ENCODE results near the gene BACE1-AS.
"Not testable (repeated sequence)": the region's sequence is repeated elsewhere in the genome, so short reads cannot be mapped to it uniquely, and the experiment has no call there.

The BACE1-AS gene

DNA sequence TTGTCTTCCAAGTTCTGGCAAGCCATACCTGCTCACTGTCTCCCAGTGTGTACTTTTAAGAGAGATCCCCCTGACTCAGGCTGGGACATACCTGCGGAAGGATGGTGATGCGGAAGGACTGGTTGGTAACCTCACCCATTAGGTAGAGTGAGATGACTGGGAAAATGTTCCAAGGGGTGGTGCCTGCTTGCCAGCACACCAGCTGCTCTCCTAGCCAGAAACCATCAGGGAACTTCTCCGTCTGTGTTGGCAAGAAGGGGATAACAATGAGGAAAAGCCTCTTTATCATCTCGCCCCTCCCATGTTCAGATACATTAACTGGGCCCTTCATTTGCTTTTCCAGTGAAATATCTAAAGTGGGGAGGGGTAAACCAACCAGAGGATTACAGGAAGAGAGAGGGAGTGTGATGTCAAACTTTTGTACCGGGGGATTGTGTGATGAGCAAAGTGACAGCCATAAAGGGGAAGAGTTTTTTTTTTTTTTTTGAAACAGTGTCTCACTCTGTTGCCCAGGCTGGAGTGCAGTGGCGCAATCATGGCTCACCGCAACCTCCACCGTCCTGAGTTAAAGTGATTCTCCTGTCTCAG, at the start of gene BACE1-AS:
BACE1-AS (plus strand) TSS at position 538 of the 588 bp plus-strand sequence.
- no peak for DNase-seq

- no peak for DNase-seq
Measured at GRCh38 chr11:117248341-117248740, 42.8 kb upstream of the BACE1-AS start.

GRCh38 chr11:117249571-117249970, 41.6 kb upstream of the BACE1-AS start:
- DNase-seq, result no peak

DNA sequence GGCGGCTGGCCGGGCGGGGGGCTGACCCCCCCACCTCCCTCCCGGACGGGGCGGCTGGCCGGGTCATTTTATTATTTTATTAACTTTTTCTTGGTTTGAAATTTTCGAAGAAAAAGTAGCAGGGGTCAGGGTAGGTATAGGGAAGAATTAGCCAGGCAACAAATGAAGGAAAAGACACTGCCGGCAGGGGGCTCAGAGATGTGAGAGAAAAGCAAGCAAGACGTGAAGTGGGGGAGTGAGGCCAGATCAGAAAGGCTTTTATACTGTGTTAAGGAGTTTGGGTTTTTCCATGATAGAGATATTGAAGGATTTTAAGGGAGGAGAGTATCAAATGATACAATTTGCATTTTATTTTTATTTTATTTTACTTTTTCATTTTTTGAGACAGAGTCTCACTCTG, 39.6 kb upstream of the BACE1-AS start:
- no peak for DNase-seq

DNA sequence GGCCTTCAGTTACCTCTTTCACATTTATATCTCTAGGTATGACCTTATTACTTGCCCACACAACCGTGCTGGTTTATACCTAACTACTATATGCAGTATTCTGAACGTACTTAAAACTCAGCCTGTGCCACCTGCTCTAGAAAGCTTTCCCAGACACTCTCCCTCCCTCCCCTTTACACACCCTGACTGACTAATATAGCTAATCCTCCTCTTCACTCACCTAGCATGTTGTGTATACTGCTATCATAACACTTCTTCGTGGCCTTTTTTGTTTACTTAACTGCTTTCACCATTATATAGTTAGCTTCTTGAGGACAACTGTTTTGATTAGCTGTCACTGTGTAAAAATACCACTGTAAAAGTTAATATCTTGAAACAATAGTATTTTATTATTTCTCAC, 35.2 kb upstream of the BACE1-AS start:
- no peak for DNase-seq

DNA sequence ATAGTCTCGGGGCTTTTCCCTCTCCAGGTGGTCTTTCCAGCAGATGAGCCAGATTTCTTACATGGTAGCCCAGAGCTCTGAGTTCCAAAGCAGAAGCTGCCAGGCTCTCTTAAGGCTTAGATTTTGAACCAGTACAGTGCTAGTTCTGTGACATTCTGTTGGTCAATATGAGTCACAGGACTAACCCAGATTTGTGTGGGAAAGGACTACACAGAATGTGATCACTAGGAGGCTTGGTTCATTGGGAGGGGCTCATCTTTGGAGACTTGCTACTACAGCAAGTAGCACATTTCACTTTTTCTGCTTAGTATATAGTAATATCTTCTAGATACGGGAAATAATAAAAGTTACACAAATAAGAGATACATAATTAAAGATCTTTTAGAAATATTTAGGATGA, 34.6 kb upstream of the BACE1-AS start:
- DNase-seq, result no peak

GRCh38 chr11:117258576-117258975, 32.6 kb upstream of the BACE1-AS start:
- no peak for DNase-seq

- no peak for DNase-seq
Measured at GRCh38 chr11:117259417-117259816, 31.7 kb upstream of the BACE1-AS start.

- DNase-seq, result not testable (repeated sequence)
Measured at GRCh38 chr11:117264624-117265323, 26.4 kb upstream of the BACE1-AS start.

GRCh38 chr11:117265745-117266144, 25.4 kb upstream of the BACE1-AS start:
- no peak for DNase-seq

DNA sequence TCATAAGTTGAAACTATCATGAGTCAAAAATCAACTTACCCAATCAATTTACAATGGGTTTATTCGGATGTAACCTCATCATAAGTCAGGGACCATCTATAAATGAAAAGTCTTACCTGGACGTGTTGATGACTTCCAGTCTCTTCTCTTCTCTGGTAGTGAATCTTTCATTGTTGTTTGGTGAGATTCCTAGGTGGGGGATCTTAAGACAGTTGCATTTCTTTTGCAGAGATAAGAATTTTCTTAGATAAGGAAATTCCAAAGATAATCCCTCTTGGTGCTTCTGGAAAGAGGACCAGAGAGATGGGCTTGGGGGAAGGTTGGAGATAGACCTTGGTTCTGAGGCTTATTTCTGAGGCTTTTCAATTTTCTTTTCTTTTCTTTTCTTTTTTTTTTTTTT, 21.3 kb upstream of the BACE1-AS start:
- no peak for DNase-seq

- no peak for DNase-seq
Measured at GRCh38 chr11:117271208-117271607, 19.9 kb upstream of the BACE1-AS start.

DNA sequence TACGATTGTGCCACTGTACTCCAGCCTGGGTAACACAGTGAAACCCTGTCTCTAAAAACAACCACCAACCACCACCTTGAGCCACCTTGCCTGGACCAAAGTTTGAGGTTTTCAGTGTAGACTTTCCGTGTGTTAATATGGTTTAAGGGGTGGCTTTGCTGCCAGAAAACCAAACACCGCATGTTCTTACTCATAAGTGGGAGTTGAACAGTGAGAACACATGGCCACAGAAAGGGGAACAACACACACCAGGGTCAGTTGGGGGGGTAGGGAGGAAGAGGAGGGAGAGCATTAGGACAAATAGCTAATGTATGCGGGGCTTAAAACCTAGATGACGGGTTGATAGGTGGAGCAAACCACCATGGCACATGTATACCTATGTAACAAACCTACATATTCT, 19.0 kb upstream of the BACE1-AS start:
- DNase-seq, result not testable (repeated sequence)

- no peak for DNase-seq
Measured at GRCh38 chr11:117273550-117274289, 17.4 kb upstream of the BACE1-AS start.

DNA sequence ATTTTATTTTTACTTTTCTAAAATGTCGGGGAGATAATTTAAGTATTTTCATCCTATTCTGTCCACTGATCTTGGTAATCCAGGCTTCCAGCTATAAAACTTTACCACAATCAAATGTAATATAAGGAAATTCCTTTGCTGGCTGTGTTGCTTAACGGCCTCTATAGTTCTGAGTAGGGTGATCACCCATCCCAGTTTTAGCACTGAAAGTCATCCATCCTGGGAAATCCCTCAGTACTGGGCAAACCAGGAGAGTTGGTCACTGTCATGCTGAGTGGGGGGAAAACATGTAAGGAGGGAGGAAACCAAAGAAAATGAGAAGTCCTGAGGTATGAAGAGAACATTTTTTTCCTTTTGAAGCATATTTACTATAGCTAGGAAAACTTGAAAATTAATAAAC, 12.8 kb upstream of the BACE1-AS start:
- no peak for DNase-seq

- DNase-seq, result no peak
Measured at GRCh38 chr11:117279711-117280376, 11.3 kb upstream of the BACE1-AS start.

DNA sequence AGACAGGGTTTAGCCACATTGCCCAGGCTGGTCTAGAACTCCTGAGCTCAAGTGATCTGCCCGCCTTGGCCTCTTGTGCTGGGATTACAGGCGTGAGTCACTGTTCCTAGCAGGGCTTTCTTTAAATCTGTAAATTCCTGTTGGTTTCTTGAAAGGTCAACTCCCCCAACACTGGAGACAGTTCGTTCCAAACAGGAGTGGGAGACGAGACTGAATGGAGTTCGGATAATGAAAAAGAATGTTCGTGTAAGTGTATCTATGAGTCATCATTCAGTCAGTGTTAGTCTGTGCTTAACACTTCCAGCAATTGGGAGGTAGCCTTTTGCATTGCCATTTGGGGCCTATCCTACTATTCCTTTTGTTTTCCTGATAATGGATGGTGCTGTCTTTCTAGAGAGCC, 10.0 kb upstream of the BACE1-AS start:
- DNase-seq, result no peak

- no peak for DNase-seq
Measured at GRCh38 chr11:117281869-117282268, 9.3 kb upstream of the BACE1-AS start.

- no peak for DNase-seq
Measured at GRCh38 chr11:117282956-117283355, 8.2 kb upstream of the BACE1-AS start.

GRCh38 chr11:117284053-117284452, 7.1 kb upstream of the BACE1-AS start:
- no peak for DNase-seq

- DNase-seq, result no peak
Measured at GRCh38 chr11:117286588-117286987, 4.6 kb upstream of the BACE1-AS start.

- no peak for DNase-seq
Measured at GRCh38 chr11:117287668-117288067, 3.5 kb upstream of the BACE1-AS start.

GRCh38 chr11:117289795-117290194, 1.4 kb upstream of the BACE1-AS start:
- DNase-seq, result no peak

DNA sequence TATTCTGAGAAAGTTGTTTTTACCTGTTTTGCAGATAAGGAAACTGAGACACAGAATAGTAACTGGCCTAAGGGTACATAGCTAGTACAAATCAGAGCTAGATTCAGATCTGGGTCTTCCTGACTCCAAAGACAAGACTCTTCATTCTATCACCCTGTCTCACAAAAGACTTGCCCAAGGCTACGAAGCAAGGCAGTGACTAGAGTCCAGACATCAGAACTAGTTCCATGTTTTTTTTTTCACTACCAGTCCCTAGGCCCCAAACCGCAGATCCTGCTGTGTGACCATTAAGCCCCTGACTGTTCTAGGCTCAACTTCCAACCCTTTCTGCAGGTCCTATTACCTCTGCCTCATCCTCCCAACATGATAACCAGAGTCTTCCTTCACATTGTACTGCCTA, 1.5 kb downstream of the BACE1-AS start:
- DNase-seq, result no peak
